Endometrial microvascular endothelial cells (primary cell): ENCODE data around the gene ZNF618. TPM values are rescaled to one million over a fixed set of nuclear protein-coding genes. Genes with fewer than 3 reads are reported as not detected.

Source experiments
- in situ Hi-C: cut with HindIII; loops from 2 replicates; pipeline ENCODE4 v1.10.0; 2017; ENCODE audit warnings: low sequenced_read_pairs, low pct_unique_long_range_greater_than_20kb; ENCODE audit errors: inconsistent ontology term
- total RNA-seq: library from RNA; depleted of rRNA; stranded (reverse); fragments of >200 nt; gene quantifications from one replicate; pipeline ENCODE4 v1.2.3, GENCODE V29; 2015; ENCODE audit errors: inconsistent ontology term

Gene ZNF618
- total RNA-seq, 1 donor from 2014 or later: 13.4 TPM

GRCh38 chr9:113947941-113948340 is 71.8 kb downstream of the ZNF618 start:
- in situ Hi-C loops: no loop called here

GRCh38 chr9:113948891-113949570 is 72.9 kb downstream of the ZNF618 start:
- in situ Hi-C loops: no loop called here

GRCh38 chr9:113949571-113950078 is 73.5 kb downstream of the ZNF618 start:
- in situ Hi-C loops: no loop called here

- in situ Hi-C loops: no loop called here
These were observed 74.3 kb downstream of the ZNF618 start for GRCh38 chr9:113950195-113951031.

GRCh38 chr9:113951032-113951372 is 74.9 kb downstream of the ZNF618 start:
- in situ Hi-C loops: no loop called here

GRCh38 chr9:113952676-113953075 is 76.6 kb downstream of the ZNF618 start:
- in situ Hi-C loops: no loop called here

- in situ Hi-C loops: no loop called here
These were observed 77.4 kb downstream of the ZNF618 start for GRCh38 chr9:113953531-113953930.

- in situ Hi-C loops: no loop called here
These were observed 78.5 kb downstream of the ZNF618 start for GRCh38 chr9:113954591-113954990.

GRCh38 chr9:113955076-113955752 is 79.1 kb downstream of the ZNF618 start:
- in situ Hi-C loops: no loop called here

- in situ Hi-C loops: no loop called here
These were observed 80.8 kb downstream of the ZNF618 start for GRCh38 chr9:113956901-113957300.

- in situ Hi-C loops: no loop called here
These were observed 81.2 kb downstream of the ZNF618 start for GRCh38 chr9:113957351-113957750.

- in situ Hi-C loops: no loop called here
These were observed 81.8 kb downstream of the ZNF618 start for GRCh38 chr9:113957821-113958341.

- in situ Hi-C loops: no loop called here
These were observed 82.4 kb downstream of the ZNF618 start for GRCh38 chr9:113958556-113958955.

GRCh38 chr9:113960768-113961167 is 84.7 kb downstream of the ZNF618 start:
- in situ Hi-C loops: no loop called here

- in situ Hi-C loops: no loop called here
These were observed 86.3 kb downstream of the ZNF618 start for GRCh38 chr9:113962396-113962795.

- in situ Hi-C loops: no loop called here
These were observed 87.0 kb downstream of the ZNF618 start for GRCh38 chr9:113963017-113963620.

GRCh38 chr9:113963696-113964494 is 87.8 kb downstream of the ZNF618 start:
- in situ Hi-C loops: no loop called here

- in situ Hi-C loops: no loop called here
These were observed 88.5 kb downstream of the ZNF618 start for GRCh38 chr9:113964495-113965170.
